ENCODE results near the gene TTLL8. TPM values are rescaled to one million over a fixed set of nuclear protein-coding genes. Genes with fewer than 3 reads are reported as not detected.

Gene TTLL8
- total RNA-seq, 2 experiments from 2014 or later, result not detected

DNA sequence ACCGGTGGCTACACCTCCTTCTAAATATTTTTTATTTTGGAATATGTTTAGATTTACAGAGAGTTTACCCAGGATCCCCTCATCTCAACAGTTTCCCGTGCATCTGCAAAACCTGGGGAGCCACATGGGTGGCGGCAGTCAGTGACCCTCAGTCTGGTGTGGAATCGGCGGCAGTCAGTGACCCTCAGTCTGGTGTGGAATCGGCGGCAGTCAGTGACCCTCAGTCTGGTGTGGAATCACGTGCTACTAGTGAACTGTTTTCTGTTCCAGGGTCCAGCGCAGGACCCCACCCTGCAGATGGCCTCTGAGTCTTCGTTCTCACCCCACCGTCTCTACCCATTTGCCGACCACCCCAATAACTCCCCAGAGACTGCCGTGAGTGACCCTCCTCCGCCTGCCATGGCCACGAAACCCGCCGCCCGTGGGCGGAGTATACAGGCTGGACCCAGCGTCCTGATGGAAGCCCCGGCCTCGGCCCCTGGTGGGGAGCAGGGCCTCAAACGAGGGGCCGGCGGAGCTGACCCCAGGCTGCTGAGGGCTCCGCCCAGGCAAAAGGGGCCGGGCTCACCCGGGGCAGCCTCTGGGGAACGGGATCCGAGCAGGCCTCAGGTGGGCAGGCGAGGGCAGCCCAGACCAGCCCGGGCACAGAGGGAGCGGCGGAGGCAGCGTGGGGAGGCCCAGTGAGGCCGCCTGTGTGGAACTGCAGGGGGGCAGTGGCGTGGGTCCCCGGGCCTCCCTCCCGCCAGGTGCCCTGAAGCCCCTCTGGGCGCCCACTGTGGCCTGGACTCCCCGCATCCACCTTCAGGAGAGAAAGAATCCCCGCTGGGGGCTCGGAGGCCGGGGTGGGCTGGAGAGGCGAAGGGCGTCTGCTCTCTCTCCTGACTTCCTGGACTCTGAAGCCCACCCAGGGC is 48.1 kb downstream of the TTLL8 start:
- peaks cover 16% of the 10 kb centered on the region for H3K27me3 Mint-ChIP-seq (ENCODE audit: low read depth)
- CTCF ChIA-PET, result no interaction called here
- no peaks in the 10 kb centered on the region for H3K36me3 Mint-ChIP-seq (ENCODE audit: low read depth)
- POLR2A ChIA-PET, result no interaction called here
- no peak overlapping the region for H3K4me3 Mint-ChIP-seq
- H3K27ac Mint-ChIP-seq, result no peak overlapping the region
- no peaks in the 10 kb centered on the region for H3K9me3 Mint-ChIP-seq (ENCODE audit: insufficient read depth)
- H3K4me1 Mint-ChIP-seq (ENCODE audit: low read depth), result peaks cover 7% of the 10 kb centered on the region
- ATAC-seq (no peak), DNase-seq (no peak)

- CTCF ChIA-PET, result no interaction called here
- POLR2A ChIA-PET, result no interaction called here
- Mint-ChIP-seq H3K4me3 (no peak overlapping the region), H3K4me1 (ENCODE audit: low read depth) (peaks cover 7% of the 10 kb centered on the region), H3K27me3 (ENCODE audit: low read depth) (peaks cover 17% of the 10 kb centered on the region), H3K36me3 (ENCODE audit: low read depth) (no peaks in the 10 kb centered on the region), H3K27ac (no peak overlapping the region), H3K9me3 (ENCODE audit: insufficient read depth) (no peaks in the 10 kb centered on the region)
- ATAC-seq (no peak), DNase-seq (no peak)
Measured at GRCh38 chr22:50009251-50009650, 48.8 kb downstream of the TTLL8 start.

DNA sequence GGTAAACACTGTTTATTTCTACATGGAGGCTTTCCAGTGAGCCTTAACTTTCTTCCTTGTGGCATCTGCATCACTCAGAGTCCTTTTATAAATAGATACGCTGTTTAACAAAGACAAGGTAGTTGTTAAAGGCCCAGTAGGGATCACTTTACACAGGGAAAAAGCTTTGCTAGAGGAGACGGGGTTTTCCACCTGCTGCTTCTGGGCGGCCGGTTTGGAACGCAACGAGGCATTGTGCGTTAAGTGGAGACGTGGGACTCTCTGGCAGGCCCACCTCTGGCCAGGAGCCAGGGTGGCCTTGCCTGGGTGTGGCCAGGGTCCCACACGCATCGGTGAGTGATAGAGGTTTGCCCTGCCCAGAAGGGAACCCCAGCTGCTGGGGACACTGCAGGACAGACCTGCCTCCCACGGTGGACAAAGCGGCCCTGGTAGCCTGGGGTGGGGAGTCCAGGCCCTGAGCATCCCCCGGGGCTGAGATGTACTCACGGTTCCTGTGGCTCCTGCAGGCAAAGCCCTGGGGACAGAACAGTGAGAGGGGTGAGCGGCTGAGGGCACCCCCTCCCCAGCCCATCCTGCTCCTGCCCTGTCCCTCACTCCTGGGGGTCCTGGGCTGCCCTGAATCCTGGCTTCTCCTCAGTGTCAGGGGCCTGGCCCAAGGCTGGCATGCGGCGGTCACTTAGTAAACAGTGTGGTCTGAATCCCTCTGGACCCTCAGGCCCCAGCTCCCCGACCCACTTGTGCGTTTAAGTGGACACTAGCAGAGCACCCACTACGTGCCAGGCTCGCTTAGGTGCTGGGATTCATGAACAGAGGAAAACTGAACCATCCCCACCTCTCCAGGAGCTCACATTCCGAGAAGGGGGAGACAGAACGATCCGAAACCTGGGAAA is 49.7 kb downstream of the TTLL8 start:
- peaks cover 7% of the 10 kb centered on the region for H3K4me1 Mint-ChIP-seq (ENCODE audit: low read depth)
- no peak overlapping the region for H3K4me3 Mint-ChIP-seq
- no peak for DNase-seq
- POLR2A ChIA-PET, result no interaction called here
- peaks cover 19% of the 10 kb centered on the region for H3K27me3 Mint-ChIP-seq (ENCODE audit: low read depth)
- ATAC-seq, result no peak
- no peaks in the 10 kb centered on the region for H3K36me3 Mint-ChIP-seq (ENCODE audit: low read depth)
- CTCF ChIA-PET, result interaction anchor here (1.0 kb wide), 1 partner anchor 22 kb away, joined by 3 read pairs; no protein-coding TSS in a partner anchor
- H3K9me3 Mint-ChIP-seq (ENCODE audit: insufficient read depth), result no peaks in the 10 kb centered on the region
- no peak overlapping the region for H3K27ac Mint-ChIP-seq

DNA sequence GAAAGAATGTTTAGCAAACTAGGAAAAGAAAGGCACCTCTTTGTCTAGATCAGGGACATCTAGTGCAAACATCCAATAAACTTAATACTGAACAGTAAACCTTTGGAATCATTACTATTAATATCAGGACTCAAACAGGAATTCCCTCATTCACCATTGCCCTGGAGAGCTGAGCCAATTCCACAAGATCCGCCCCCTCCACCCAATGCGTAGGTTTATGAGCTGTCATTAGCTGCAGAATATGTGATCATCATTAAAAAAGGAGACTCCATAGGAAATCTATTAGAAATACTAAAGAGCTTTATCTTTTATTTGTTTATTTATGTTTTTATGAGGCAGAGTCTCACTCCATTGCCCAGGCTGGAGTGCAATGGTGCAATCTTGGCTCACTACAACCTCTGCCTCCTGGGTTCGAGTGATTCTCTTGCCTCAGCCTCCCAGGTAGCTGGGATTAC is 51.0 kb downstream of the TTLL8 start:
- CTCF ChIA-PET, result interaction anchor here (1.0 kb wide), 2 partner anchors 13 to 24 kb away, joined by 3 to 5 read pairs; no protein-coding TSS in a partner anchor
- H3K27ac Mint-ChIP-seq, result no peak overlapping the region

DNA sequence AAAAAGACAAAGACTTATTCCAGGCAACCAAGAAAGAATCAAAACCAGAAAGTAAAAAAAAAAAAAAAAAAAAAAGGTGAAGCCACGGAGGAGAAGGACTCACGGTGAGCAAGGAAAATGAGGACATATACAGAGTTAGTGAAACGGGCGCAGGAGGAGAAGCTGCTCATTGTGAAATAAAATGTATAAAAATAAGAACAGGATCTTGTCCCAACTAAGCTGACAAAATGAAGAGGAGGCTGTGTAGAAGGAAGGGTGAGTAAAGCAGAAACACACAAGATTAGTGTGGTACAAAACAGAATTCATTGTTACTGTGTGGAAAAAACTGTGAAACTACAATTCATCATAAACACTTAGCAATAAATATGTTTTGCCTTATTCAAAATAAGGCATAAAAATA is 53.2 kb downstream of the TTLL8 start:
- no peak for ATAC-seq
- H3K9me3 Mint-ChIP-seq (ENCODE audit: insufficient read depth), result no peaks in the 10 kb centered on the region
- H3K27me3 Mint-ChIP-seq (ENCODE audit: low read depth), result peaks cover 8% of the 10 kb centered on the region
- H3K4me3 Mint-ChIP-seq, result no peak overlapping the region
- no peaks in the 10 kb centered on the region for H3K4me1 Mint-ChIP-seq (ENCODE audit: low read depth)
- no peaks in the 10 kb centered on the region for H3K36me3 Mint-ChIP-seq (ENCODE audit: low read depth)
- H3K27ac Mint-ChIP-seq, result no peak overlapping the region
- DNase-seq, result no peak
- ChIA-PET CTCF (interaction anchor here (0.8 to 2.1 kb wide), 4 partner anchors 11 to 26 kb away, joined by 3 to 6 read pairs (median 5); no protein-coding TSS in a partner anchor), POLR2A (no interaction called here)

More for the DNA sequence above, 51.0 kb downstream of the TTLL8 start:
- ATAC-seq, result no peak
- Mint-ChIP-seq H3K9me3 (ENCODE audit: insufficient read depth) (no peaks in the 10 kb centered on the region), H3K4me1 (ENCODE audit: low read depth) (peaks cover 7% of the 10 kb centered on the region), H3K36me3 (ENCODE audit: low read depth) (no peaks in the 10 kb centered on the region), H3K4me3 (no peak overlapping the region), H3K27me3 (ENCODE audit: low read depth) (peaks cover 19% of the 10 kb centered on the region)
- POLR2A ChIA-PET, result no interaction called here
- no peak for DNase-seq

- DNase-seq, result no peak
- H3K4me1 Mint-ChIP-seq (ENCODE audit: low read depth), result peaks cover 2% of the 10 kb centered on the region
- ChIA-PET POLR2A (no interaction called here), CTCF (no interaction called here)
- H3K4me3 Mint-ChIP-seq, result no peak overlapping the region
- no peak for ATAC-seq
- H3K9me3 Mint-ChIP-seq (ENCODE audit: insufficient read depth), result no peaks in the 10 kb centered on the region
- no peak overlapping the region for H3K27ac Mint-ChIP-seq
- peaks cover 5% of the 10 kb centered on the region for H3K27me3 Mint-ChIP-seq (ENCODE audit: low read depth)
- no peaks in the 10 kb centered on the region for H3K36me3 Mint-ChIP-seq (ENCODE audit: low read depth)
Measured at GRCh38 chr22:50002791-50003190, 55.3 kb downstream of the TTLL8 start.

DNA sequence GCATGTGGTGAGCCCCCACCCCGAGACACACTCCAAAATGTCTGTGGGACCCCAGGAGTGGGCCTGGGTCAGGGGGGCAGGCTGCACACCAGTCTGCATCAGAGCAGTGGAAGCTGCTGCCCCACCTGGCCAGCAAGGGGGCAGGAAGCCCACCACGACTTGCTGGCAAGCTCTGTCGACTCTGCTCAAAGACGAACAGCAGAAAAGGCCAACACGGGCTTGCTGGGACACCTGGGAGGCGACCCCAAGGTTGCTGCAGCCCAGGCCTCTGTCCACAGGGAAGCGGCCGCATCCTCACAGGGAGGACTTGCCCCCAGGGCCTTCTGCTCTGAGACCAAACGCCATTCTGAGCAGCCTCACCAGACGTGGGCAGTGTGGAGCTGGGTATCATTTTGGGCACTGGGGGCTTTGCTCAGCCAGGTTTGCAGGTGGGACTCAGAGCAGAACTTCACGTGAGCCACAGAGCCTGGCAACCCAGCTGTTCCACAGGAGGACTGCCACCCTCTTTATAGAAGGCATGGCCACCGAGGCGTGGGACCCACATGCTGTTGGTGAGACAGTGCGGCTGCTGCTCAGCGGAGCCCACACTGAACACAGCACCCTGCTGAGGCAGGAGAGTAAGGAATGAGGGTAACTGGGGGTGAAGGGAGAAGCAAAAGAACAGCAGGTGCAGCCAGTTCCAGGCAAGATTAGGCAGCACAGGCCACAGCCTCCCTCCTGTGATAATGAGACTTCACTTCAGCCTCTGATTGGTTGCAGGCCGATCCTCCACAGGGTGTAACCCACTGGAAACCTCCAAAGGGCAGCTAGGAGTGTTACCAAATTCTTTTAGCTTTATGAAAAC is 56.5 kb downstream of the TTLL8 start:
- ChIA-PET CTCF (no interaction called here), POLR2A (no interaction called here)
- Mint-ChIP-seq H3K4me3 (no peak overlapping the region), H3K9me3 (ENCODE audit: insufficient read depth) (no peaks in the 10 kb centered on the region), H3K4me1 (ENCODE audit: low read depth) (peaks cover 4% of the 10 kb centered on the region), H3K27me3 (ENCODE audit: low read depth) (peaks cover 5% of the 10 kb centered on the region), H3K27ac (no peak overlapping the region), H3K36me3 (ENCODE audit: low read depth) (no peaks in the 10 kb centered on the region)
- ATAC-seq, result no peak
- no peak for DNase-seq

DNA sequence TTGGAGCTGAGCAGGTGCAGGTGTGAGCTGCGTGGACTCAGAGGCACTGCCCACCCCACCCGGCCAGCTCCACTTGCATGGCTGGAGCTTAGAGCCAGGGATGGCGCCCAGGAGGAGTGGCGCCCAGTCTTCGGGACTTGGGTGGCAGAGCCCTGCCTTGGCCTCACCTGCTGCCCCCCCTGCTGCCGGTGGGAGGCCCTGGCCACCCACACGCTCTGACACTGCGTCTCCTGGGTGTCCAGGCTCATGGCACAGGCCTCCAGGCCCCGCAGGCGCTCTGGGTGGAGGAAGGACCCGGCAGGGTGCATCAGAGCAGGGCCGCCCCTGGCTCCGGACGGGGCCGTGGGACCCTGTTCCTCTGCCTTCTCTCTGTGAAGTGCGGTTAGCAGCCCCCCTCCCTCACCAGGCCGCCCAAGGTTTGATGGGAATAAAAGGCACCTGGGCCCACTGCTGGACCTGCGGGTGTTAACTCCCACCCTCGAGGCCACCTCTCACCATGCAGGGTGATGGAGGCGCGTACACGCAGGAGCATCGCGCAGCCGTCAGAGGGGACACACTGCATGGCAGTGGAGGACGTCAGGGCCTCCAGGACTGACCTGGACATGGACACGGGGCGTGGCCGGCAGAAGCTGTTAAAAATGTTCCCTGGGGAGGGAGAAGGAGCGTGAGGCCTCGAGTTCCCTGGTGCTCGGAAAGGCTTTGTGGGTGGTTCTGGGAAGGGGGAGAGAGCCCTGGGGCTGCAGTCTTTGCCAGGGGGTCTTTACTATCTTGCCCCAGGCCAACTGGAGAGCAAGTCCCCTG is 57.3 kb downstream of the TTLL8 start:
- no peak overlapping the region for H3K27ac Mint-ChIP-seq
- H3K4me3 Mint-ChIP-seq, result no peak overlapping the region
- H3K27me3 Mint-ChIP-seq (ENCODE audit: low read depth), result peaks cover 5% of the 10 kb centered on the region
- no peaks in the 10 kb centered on the region for H3K9me3 Mint-ChIP-seq (ENCODE audit: insufficient read depth)
- ATAC-seq (no peak), DNase-seq (no peak)
- peaks cover 4% of the 10 kb centered on the region for H3K4me1 Mint-ChIP-seq (ENCODE audit: low read depth)
- POLR2A ChIA-PET, result no interaction called here
- H3K36me3 Mint-ChIP-seq (ENCODE audit: low read depth), result no peaks in the 10 kb centered on the region
- CTCF ChIA-PET, result interaction anchor here (1.3 kb wide), 1 partner anchor 30 kb away, joined by 3 read pairs; no protein-coding TSS in a partner anchor

GRCh38 chr22:49999946-50000586 is 58.0 kb downstream of the TTLL8 start:
- Mint-ChIP-seq H3K4me3 (no peak overlapping the region), H3K36me3 (ENCODE audit: low read depth) (no peaks in the 10 kb centered on the region), H3K9me3 (ENCODE audit: insufficient read depth) (no peaks in the 10 kb centered on the region), H3K27ac (no peak overlapping the region), H3K4me1 (ENCODE audit: low read depth) (peaks cover 4% of the 10 kb centered on the region), H3K27me3 (ENCODE audit: low read depth) (peaks cover 3% of the 10 kb centered on the region)
- ChIA-PET POLR2A (no interaction called here), CTCF (interaction anchor here (1.3 kb wide), 1 partner anchor 30 kb away, joined by 3 read pairs; no protein-coding TSS in a partner anchor)
- no peak for DNase-seq
- no peak for ATAC-seq

DNA sequence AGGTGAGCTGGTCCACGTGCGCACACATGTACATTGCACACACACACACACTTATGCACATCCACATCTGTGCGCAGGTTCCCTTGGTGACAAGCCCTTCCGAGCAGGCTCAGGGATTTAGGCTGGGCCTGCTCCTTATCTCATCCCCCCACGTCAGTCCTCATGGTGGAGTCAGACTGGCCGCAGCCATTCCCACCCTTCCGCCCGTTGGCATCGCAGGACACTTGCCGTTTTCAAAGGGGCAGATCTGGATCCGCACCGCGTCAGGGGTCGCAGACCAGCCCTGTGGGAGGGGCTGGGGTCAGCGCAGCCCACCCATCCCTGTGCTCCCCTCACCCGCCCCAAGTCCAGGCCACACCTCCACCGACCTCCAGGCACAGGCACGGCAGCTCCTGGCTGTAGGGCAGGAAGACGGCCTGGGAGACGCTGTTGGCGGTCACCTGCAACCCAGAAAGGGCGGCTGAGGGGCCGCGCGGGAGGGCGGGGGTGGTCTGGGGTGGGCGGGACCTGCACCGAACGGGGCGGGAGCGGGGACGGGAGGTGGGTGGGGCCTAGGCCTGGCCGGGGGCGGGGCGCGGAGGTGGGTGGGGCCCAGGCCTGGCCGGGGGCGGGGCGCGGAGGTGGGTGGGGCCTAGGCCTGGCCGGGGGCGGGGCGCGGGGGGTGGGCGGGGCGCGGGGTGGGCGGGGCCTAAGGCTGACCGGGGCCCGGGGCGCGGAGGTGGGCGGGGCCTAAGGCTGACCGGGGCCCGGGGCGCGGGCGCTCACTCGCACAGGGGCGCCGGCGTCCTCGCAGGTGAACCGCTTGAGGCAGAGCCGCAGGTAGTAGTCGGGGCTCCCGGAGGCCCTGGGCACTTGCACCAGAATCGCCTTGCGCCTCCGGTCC is 58.8 kb downstream of the TTLL8 start:
- ATAC-seq, result peak; percentile 27
- H3K36me3 Mint-ChIP-seq (ENCODE audit: low read depth), result no peaks in the 10 kb centered on the region
- POLR2A ChIA-PET, result no interaction called here
- H3K9me3 Mint-ChIP-seq (ENCODE audit: insufficient read depth), result no peaks in the 10 kb centered on the region
- CTCF ChIA-PET, result no interaction called here
- H3K27ac Mint-ChIP-seq, result no peak overlapping the region
- H3K4me3 Mint-ChIP-seq, result no peak overlapping the region
- H3K4me1 Mint-ChIP-seq (ENCODE audit: low read depth), result peaks cover 4% of the 10 kb centered on the region
- H3K27me3 Mint-ChIP-seq (ENCODE audit: low read depth), result peaks cover 2% of the 10 kb centered on the region
- no peak for DNase-seq
